Fibroblast of skin of abdomen (primary cell): Measurements from ENCODE around the gene SEC61A2.

Experiments used
- DNase-seq: peaks from one replicate; pipeline ENCODE4 v3.0.0-alpha.2; 2013

Gene SEC61A2

GRCh38 chr10:12198156-12198555 is 68.7 kb downstream of the SEC61A2 start:
- no peak for DNase-seq

DNA sequence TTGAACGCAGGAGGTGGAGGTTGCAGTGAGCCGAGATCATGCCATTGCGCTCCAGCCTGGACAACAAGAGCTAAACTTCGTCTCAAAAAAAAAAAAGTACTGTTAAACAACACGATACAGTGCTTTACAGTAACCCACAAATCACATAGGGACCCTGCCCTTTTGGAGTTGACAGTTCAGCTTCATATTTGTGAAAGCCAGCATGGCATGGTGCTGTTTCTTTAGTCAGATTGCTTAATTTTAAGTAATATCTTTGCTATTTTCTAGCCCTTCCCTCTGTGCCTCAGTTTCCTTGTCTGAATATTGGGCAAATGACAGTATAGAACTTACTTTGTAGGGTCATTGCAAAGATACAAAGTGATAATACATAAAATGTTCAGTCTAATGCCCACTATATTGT is 71.4 kb downstream of the SEC61A2 start:
- no peak for DNase-seq

DNA sequence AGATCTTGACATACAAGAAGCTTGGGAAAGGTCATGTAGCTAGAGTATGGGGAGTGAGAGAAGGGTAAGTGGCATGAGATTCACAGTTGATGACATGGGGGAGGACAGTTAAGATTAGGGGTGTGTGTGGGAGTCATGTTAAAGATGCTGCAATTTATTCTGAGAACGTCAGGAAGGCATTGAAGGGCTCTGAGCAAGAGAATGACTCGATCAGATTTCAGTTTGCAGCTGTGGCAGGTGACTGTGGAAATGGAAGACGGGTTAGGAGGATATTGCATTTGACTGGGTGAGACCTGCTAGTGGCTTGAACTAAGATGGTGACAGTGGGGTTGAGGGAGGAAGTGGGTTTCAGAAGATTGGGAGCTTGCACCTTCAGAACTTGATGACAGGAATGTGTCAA is 72.1 kb downstream of the SEC61A2 start:
- DNase-seq = no peak

DNA sequence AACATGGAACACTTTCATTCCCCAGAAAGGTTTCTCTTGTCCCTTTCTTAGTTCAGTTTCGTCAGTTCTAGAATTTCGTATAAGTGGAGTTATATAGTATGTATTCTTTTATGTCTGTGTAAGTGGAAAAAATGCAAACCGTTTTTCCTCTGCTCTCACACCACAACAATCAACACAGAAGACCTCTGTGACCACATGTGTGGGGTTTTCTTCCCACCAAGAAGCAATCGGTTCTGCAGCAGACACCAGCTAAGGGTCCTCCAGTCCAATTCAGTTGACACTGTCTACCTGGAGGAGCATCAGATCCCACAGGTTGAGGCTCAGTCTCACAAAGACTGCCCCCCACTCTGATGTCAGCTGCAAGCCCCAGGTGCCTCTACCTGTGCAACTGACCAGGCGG is 72.7 kb downstream of the SEC61A2 start:
- no peak for DNase-seq

DNA sequence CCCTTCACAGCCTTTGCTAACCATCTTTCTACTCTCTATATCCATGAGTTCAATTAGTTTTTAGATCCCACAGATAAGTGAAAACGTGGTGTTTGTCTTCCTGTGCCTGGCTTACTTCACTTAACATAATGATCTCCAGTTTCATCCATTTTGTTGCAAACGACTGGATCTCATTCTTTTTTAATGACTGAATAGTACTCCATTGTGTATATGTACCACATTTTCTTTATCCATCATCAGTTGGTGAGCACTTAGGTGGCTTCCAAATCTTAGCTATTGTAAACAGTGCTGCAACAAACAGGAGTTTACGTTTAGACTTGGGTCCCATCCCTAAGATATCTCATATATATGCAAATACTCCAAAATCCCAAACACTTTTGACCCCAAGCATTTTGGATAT is 75.6 kb downstream of the SEC61A2 start:
- DNase-seq = no peak

DNA sequence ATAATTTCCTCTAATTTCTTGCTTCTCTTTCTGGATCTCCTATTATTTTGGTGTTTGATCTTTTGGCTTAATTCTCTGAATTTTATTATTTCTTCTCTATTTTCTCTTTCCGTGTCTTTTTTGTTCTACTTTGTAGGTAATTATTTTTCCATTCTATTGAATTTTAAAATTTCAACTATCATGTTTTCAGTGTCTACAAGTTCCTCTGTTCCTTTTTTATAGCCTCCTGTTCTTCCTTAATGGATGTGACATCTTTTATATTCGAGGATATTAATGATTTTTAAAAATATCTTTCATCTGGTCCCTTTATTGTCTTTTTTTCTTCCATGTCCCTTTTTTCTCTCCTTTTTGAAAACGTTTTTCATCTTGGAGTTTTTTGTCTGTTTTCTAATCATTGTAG is 77.6 kb downstream of the SEC61A2 start:
- no peak for DNase-seq

DNA sequence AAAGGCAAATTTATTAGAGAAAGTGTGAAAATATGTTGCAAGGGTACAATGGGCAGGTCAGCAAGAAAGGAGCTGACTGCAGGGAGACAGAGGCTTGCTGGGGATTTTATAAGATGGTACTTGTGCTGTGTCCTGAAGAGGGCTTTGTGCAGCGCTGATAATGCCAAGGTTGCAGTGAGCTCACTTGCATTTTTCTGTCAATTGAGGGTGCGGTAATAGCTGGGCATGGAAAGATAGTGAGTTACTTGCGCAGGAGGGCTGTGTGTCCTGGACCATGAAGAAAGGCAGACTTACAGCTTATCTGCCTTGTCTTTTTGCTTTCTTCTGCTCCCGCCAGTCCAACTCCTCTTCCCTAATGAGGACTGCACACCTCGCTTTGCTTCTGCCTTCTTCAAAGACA is 79.0 kb downstream of the SEC61A2 start:
- DNase-seq = no peak

DNA sequence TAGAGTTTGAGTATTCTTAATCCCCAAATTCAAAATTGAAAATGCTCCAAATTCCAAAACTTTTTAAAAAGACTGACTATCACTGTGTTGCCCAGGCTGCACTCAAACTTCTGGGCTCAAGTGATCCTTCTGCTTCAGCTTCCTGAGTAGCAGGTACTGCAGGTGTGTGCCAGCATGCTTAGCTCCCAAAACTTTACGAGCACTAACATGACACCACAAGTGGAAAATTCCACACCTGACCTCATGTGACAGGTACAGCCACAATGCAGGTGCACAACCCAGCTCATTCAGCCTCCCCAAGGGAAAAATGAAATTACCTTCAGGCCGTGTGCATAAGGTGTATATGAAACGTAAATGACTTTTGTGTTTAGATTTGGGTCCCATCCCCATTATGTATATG is 83.0 kb downstream of the SEC61A2 start:
- no peak for DNase-seq

GRCh38 chr10:12213621-12214020 is 84.1 kb downstream of the SEC61A2 start:
- no peak for DNase-seq

- DNase-seq = no peak
Observed at GRCh38 chr10:12214093-12214492, 84.6 kb downstream of the SEC61A2 start.

DNA sequence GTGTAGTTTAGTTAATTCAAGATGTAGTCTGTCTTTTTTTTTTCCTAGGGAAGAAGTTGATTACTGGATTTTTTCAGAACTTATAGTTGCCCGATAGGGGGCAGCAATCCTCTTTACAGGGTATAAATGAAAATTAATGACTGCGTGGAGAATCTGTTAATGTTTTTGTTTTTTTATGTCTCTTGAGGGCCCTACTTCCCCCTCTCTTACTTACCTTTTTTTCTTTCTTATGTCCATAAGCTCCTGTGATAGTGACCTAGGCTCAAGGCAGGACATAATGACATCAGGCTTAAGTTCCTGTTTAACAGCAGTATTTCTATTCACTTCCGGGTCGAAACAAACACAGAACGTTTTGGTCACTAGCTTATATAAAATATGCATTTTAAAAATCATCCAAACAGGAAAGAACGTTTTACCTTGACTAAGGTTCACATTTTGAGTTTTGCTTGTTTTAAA is 85.3 kb downstream of the SEC61A2 start:
- DNase-seq = peak; percentile 70
